ENCODE results near the gene ITPRIPL2.

ITPRIPL2 gene

DNA sequence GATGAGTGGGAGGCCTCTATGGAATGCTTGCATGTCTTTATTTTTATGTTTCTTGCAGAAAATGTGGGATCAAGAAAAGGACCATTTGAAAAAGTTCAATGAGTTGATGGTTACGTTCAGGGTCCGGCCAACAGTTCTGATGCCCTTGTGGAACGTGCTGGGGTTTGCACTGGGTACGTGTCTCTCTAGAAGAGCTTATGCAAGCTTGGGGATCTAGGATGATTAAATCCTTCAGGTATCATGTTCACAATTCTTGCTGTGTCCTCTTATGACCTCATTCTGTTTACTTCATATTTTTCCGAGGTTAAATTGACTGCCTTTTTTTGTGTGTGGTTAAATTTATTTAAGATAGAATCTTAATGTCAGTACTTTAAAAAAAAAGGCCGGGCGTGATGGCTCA lies 39.9 kb upstream of the ITPRIPL2 start:
- TF ChIP-seq, protein P1, sequence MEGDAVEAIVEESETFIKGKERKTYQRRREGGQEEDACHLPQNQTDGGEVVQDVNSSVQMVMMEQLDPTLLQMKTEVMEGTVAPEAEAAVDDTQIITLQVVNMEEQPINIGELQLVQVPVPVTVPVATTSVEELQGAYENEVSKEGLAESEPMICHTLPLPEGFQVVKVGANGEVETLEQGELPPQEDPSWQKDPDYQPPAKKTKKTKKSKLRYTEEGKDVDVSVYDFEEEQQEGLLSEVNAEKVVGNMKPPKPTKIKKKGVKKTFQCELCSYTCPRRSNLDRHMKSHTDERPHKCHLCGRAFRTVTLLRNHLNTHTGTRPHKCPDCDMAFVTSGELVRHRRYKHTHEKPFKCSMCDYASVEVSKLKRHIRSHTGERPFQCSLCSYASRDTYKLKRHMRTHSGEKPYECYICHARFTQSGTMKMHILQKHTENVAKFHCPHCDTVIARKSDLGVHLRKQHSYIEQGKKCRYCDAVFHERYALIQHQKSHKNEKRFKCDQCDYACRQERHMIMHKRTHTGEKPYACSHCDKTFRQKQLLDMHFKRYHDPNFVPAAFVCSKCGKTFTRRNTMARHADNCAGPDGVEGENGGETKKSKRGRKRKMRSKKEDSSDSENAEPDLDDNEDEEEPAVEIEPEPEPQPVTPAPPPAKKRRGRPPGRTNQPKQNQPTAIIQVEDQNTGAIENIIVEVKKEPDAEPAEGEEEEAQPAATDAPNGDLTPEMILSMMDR (conservative IDR thresholded peaks at IDR 0.05; ENCODE audit: low read depth, low read length) = no peak
- no peak for DNase-seq (ENCODE audit: low read depth)
- H3K4me3 ChIP-seq (ENCODE audit: low read length) = no peak overlapping the region

GRCh38 chr16:19075511-19075910 lies 38.3 kb upstream of the ITPRIPL2 start:
- TF ChIP-seq, protein P1 (conservative IDR thresholded peaks at IDR 0.05; ENCODE audit: low read depth, low read length) = no peak
- no peak for DNase-seq (ENCODE audit: low read depth)
- no peak overlapping the region for H3K4me3 ChIP-seq (ENCODE audit: low read length)

GRCh38 chr16:19077879-19078278 lies 35.9 kb upstream of the ITPRIPL2 start:
- no peak for DNase-seq (ENCODE audit: low read depth)

DNA sequence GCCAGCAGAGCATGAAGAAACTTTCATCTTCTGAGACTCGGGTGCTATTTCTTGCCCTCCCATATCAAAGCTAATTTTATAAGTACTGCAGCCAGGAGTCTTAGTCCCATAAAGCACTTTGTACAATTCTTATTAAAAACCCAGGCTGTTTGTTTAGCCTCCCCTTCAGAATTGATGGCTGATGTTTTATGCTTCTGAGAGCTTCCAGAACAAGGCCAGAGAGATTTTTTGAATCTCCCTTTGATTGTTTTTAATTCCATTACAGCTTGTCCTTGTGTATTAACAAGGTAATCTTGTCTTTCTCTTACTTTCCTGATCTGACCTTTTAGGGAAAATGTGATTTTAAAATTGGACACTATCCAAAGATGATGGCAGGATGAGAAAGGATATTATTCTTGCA lies 30.1 kb upstream of the ITPRIPL2 start:
- TF ChIP-seq, protein P1 (conservative IDR thresholded peaks at IDR 0.05; ENCODE audit: low read depth, low read length) = no peak
- no peak for DNase-seq (ENCODE audit: low read depth)
- no peak overlapping the region for H3K4me3 ChIP-seq (ENCODE audit: low read length)

More at GRCh38 chr16:19077879-19078278, 35.9 kb upstream of the ITPRIPL2 start:
- H3K4me3 ChIP-seq (ENCODE audit: low read length) = no peak overlapping the region
- TF ChIP-seq, protein P1 (conservative IDR thresholded peaks at IDR 0.05; ENCODE audit: low read depth, low read length) = no peak

DNA sequence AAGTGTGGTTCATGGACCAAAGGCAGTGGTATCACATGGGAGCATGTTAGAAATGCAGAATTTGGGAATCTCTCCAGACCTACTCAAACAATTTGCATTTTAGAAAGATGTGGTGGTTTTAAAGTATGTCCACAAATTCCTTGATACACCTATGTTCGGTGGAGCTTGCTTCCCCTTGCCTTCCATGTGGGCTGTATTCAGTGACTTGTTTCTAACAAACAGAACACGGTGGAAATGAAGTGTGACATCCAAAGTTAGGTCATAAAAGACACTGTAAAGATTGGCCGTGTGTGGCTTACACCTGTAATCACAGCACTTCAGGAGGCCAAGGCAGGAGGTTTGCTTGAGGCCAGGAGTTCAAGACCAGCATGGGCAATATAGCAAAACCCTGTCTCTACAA lies 29.6 kb upstream of the ITPRIPL2 start:
- no peak overlapping the region for H3K4me3 ChIP-seq (ENCODE audit: low read length)
- no peak for DNase-seq (ENCODE audit: low read depth)
- TF ChIP-seq, protein P1 (conservative IDR thresholded peaks at IDR 0.05; ENCODE audit: low read depth, low read length) = no peak

- TF ChIP-seq, protein P1 (conservative IDR thresholded peaks at IDR 0.05; ENCODE audit: low read depth, low read length) = no peak
- no peak for DNase-seq (ENCODE audit: low read depth)
- H3K4me3 ChIP-seq (ENCODE audit: low read length) = no peak overlapping the region
These were observed 28.9 kb upstream of the ITPRIPL2 start for GRCh38 chr16:19084879-19085278.

GRCh38 chr16:19085679-19086200 lies 28.0 kb upstream of the ITPRIPL2 start:
- no peak for DNase-seq (ENCODE audit: low read depth)
- H3K4me3 ChIP-seq (ENCODE audit: low read length) = no peak overlapping the region
- TF ChIP-seq, protein P1 (conservative IDR thresholded peaks at IDR 0.05; ENCODE audit: low read depth, low read length) = no peak

Measured in retinal pigment epithelial cell (primary cell).